H9 (cell line): ENCODE results near the gene RHCE. TPM values are rescaled to one million over a fixed set of nuclear protein-coding genes. Genes with fewer than 3 reads are reported as not detected.

Source experiments
- DNase-seq: peaks from one replicate; pipeline ENCODE4 v3.0.0-alpha.2; 2017
- H2AFZ ChIP-seq: one replicate; pipeline ENCODE4 v1.6.1; 2013; ENCODE audit warnings: mild to moderate bottlenecking, low read length, control low read depth, moderate library complexity
- H2AK5ac ChIP-seq: 2 replicates; pipeline ENCODE4 v1.6.1; 2013; ENCODE audit warnings: low read length, control low read depth, mixed read lengths; ENCODE audit not compliant: insufficient read length
- H2BK120ac ChIP-seq: one replicate; pipeline ENCODE4 v1.6.1; 2013; ENCODE audit warnings: low read depth, mild to moderate bottlenecking, low read length, control low read depth, inconsistent platforms; ENCODE audit not compliant: poor library complexity, severe bottlenecking
- H2BK12ac ChIP-seq: 2 replicates; pipeline ENCODE4 v1.6.1; 2013; ENCODE audit warnings: low read length, control low read depth, mixed read lengths, low read depth; ENCODE audit not compliant: insufficient read length
- H2BK15ac ChIP-seq: 2 replicates; pipeline ENCODE4 v1.6.1; 2013; ENCODE audit warnings: low read depth, low read length, control low read depth
- H2BK20ac ChIP-seq: one replicate; pipeline ENCODE4 v1.6.1; 2013; ENCODE audit warnings: low read depth, mild to moderate bottlenecking, low read length, control low read depth, inconsistent platforms; ENCODE audit not compliant: poor library complexity, severe bottlenecking
- H2BK5ac ChIP-seq: 2 replicates; pipeline ENCODE4 v1.6.1; 2013; ENCODE audit warnings: low read length, control low read depth, mixed read lengths; ENCODE audit not compliant: insufficient read length
- H3K14ac ChIP-seq: 2 replicates; pipeline ENCODE4 v1.6.1; 2013; ENCODE audit warnings: low read length, control low read depth; ENCODE audit not compliant: insufficient read depth
- H3K18ac ChIP-seq: 2 replicates; pipeline ENCODE4 v1.6.1; 2013; ENCODE audit warnings: low read depth, mild to moderate bottlenecking, mixed read lengths, low read length, control low read depth; ENCODE audit not compliant: insufficient read length
- H3K23ac ChIP-seq: 2 replicates; pipeline ENCODE4 v1.6.1; 2013; ENCODE audit warnings: low read length, control low read depth, mixed read lengths, low read depth; ENCODE audit not compliant: insufficient read length
- H3K23me2 ChIP-seq: 2 replicates; pipeline ENCODE4 v1.6.1; 2013; ENCODE audit warnings: low read depth, mild to moderate bottlenecking, mixed read lengths, low read length, control low read depth; ENCODE audit not compliant: insufficient read length, poor library complexity, severe bottlenecking
- H3K27ac ChIP-seq: 2 replicates; pipeline ENCODE4 v1.5.1; 2013; ENCODE audit warnings: low read length, control low read depth, mixed read lengths, low read depth; ENCODE audit not compliant: insufficient read length
- H3K27me3 ChIP-seq: 2 replicates; pipeline ENCODE4 v1.6.1; 2013; ENCODE audit warnings: low read length, control low read depth, inconsistent platforms; ENCODE audit not compliant: insufficient read depth
- H3K4ac ChIP-seq: 2 replicates; pipeline ENCODE4 v1.6.1; 2013; ENCODE audit warnings: low read depth, mild to moderate bottlenecking, control low read depth, inconsistent platforms, low read length, moderate library complexity
- H3K4me1 ChIP-seq: 2 replicates; pipeline ENCODE4 v1.6.1; 2013; ENCODE audit warnings: low read length, control low read depth, inconsistent platforms; ENCODE audit not compliant: insufficient read depth
- H3K4me2 ChIP-seq: 2 replicates; pipeline ENCODE4 v1.6.1; 2013; ENCODE audit warnings: low read length, control low read depth, mixed read lengths; ENCODE audit not compliant: insufficient read length, insufficient read depth
- H3K56ac ChIP-seq: 2 replicates; pipeline ENCODE4 v1.6.1; 2013; ENCODE audit warnings: low read depth, mild to moderate bottlenecking, mixed read lengths, low read length, control low read depth; ENCODE audit not compliant: insufficient read length
- H3K79me1 ChIP-seq: 2 replicates; pipeline ENCODE4 v1.6.1; 2013; ENCODE audit warnings: low read depth, mild to moderate bottlenecking, moderate library complexity, low read length, control low read depth, inconsistent platforms; ENCODE audit not compliant: insufficient read depth, poor library complexity, severe bottlenecking
- H3K79me2 ChIP-seq: 2 replicates; pipeline ENCODE4 v1.6.1; 2013; ENCODE audit warnings: low read length, control low read depth, inconsistent platforms; ENCODE audit not compliant: insufficient read depth
- H3K9ac ChIP-seq: 2 replicates; pipeline ENCODE4 v1.6.1; 2013; ENCODE audit warnings: low read length, control low read depth, mixed read lengths; ENCODE audit not compliant: insufficient read length; ENCODE audit errors: extremely low read depth
- H3K9me3 ChIP-seq: one replicate; pipeline ENCODE4 v1.6.1; 2013; ENCODE audit warnings: low read depth, low read length, inconsistent platforms; ENCODE audit not compliant: control insufficient read depth
- H3T11ph ChIP-seq: one replicate; pipeline ENCODE4 v1.6.1; 2013; ENCODE audit warnings: mild to moderate bottlenecking, low read length, control low read depth, inconsistent platforms
- H4K20me1 ChIP-seq: one replicate; pipeline ENCODE4 v1.6.1; 2013; ENCODE audit not compliant: control insufficient read depth, insufficient read length, insufficient read depth
- H4K5ac ChIP-seq: 2 replicates; pipeline ENCODE4 v1.6.1; 2013; ENCODE audit warnings: low read depth, mild to moderate bottlenecking, mixed read lengths, low read length, control low read depth; ENCODE audit not compliant: insufficient read length
- H4K8ac ChIP-seq: replicated peaks from 2 replicates; pipeline ENCODE4 v1.6.1; 2013; ENCODE audit warnings: low read length, control low read depth, mixed read lengths, low read depth; ENCODE audit not compliant: insufficient read length
- H4K91ac ChIP-seq: 2 replicates; pipeline ENCODE4 v1.6.1; 2013; ENCODE audit warnings: low read depth, mild to moderate bottlenecking, moderate library complexity, mixed read lengths, low read length, control low read depth; ENCODE audit not compliant: insufficient read length
- H3K27ac Mint-ChIP-seq, 3 experiments: 2 replicates in 2 of 3; 3 replicates in 1 of 3; pipeline ENCODE4 v1.8.0; 2020 to 2021; ENCODE audit warnings: mixed read lengths in 3 of 3, mild to moderate bottlenecking in 1 of 3, moderate library complexity in 1 of 3
- H3K27me3 Mint-ChIP-seq: 2 replicates; pipeline ENCODE4 v1.8.0; 2021; ENCODE audit warnings: low read depth, mild to moderate bottlenecking, moderate library complexity, mixed read lengths
- H3K36me3 Mint-ChIP-seq, 3 experiments: 2 replicates in 2 of 3; 3 replicates in 1 of 3; pipeline ENCODE4 v1.8.0; 2020 to 2021; ENCODE audit warnings: low read depth in 3 of 3, mixed read lengths in 3 of 3; ENCODE audit not compliant: insufficient read depth in 1 of 3
- H3K4me1 Mint-ChIP-seq, 2 experiments: 2 replicates each; pipeline ENCODE4 v1.8.0; 2020; ENCODE audit warnings: mixed read lengths in 2 of 2
- H3K4me3 Mint-ChIP-seq, 2 experiments: 2 replicates in 1 of 2; 3 replicates in 1 of 2; pipeline ENCODE4 v1.8.0; 2020 to 2021; ENCODE audit warnings: mild to moderate bottlenecking in 2 of 2, mixed read lengths in 2 of 2, moderate library complexity in 1 of 2
- H3K9me3 Mint-ChIP-seq, 2 experiments: 2 replicates in 1 of 2; 3 replicates in 1 of 2; pipeline ENCODE4 v1.8.0; 2020; ENCODE audit warnings: mild to moderate bottlenecking in 2 of 2, mixed read lengths in 2 of 2, moderate library complexity in 1 of 2
- WGBS: extraction: QIAGEN DNeasy Blood & Tissue Kit; methylation state at CpG from one replicate; pipeline ENCODE4 v1.1.7; 2013; ENCODE audit warnings: missing lambda C conversion rate, low lambda C conversion rate, mixed read lengths; ENCODE audit not compliant: insufficient read length; ENCODE audit errors: extremely low coverage; 5-methylcytosine and 5-hydroxymethylcytosine counted together
- total RNA-seq: library from RNA; stranded (reverse); gene quantifications from 2 replicates; pipeline ENCODE4 v1.2.1, GENCODE V29; 2021
- TF ChIP-seq, protein P1 (sequence below): fragments of 200-600 bp; sonication (generic); conservative IDR thresholded peaks from 3 replicates; pipeline ENCODE4 v1.8.0; 2021; ENCODE audit warnings: antibody characterized with exemption, mild to moderate bottlenecking

Gene RHCE
- total RNA-seq, 1 experiment from 2014 or later: 0.90 TPM

DNA sequence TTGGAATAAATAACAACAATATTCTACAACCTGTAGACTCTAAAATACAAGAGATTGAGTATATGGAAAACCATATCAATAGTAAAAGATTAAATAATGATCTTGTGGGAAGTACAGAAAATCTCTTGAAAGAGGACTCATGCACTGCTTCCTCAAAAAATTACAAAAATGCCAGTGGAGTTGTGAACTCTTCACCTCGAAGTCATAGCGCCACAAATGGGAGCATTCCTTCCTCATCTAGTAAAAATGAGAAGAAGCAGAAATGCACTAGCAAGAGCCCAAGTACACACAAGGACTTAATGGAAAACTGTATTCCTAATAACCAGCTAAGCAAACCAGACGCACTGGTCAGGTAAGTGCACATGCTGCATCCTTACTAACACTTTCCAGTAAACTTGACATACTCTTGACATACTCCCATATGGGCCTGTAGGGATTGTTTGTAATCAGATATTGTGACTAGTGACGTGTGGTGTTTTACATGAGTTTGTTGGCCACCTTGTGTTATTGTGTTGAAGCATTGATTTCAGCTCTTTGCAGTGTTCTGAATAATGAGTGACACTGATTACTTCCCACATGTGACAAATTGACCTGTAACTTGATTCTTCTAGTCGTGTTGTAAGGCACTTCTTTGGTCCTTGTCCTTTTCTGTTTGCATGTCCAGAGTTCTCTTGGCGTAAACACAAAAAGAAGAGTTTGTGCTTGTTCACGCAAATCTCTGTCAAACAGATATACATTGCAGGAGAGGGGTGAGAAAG, 38.1 kb upstream of the RHCE start:
- Histone ChIP-seq H4K8ac (no peak overlapping the region), H3K18ac (no peak overlapping the region)
- no peak overlapping the region for H3K27ac Mint-ChIP-seq

More for the DNA sequence above, 38.1 kb upstream of the RHCE start:
- Histone ChIP-seq H2BK20ac (no peak overlapping the region), H3K9ac (no peak overlapping the region), H2BK15ac (no peak overlapping the region), H4K5ac (no peak overlapping the region), H2BK5ac (no peak overlapping the region), H3K4me2 (no peak overlapping the region), H3K14ac (no peak overlapping the region), H3K79me1 (no peaks in the 10 kb centered on the region), H3K27ac (no peak overlapping the region), H3K9me3 (no peaks in the 10 kb centered on the region), H3K79me2 (no peaks in the 10 kb centered on the region), H2BK120ac (no peak overlapping the region), H3K23ac (no peak overlapping the region), H3K4ac (no peak overlapping the region), H3K23me2 (no peaks in the 10 kb centered on the region), H4K20me1 (no peaks in the 10 kb centered on the region), H3K4me1 (no peaks in the 10 kb centered on the region), H2AFZ (no peak overlapping the region), H2AK5ac (no peak overlapping the region), H3K27me3 (no peaks in the 10 kb centered on the region), H2BK12ac (no peak overlapping the region), H3T11ph (no peak overlapping the region), H3K56ac (no peak overlapping the region), H4K91ac (no peak overlapping the region)
- Mint-ChIP-seq H3K9me3 (no peaks in the 10 kb centered on the region), H3K36me3 (peaks cover 6 to 31% (median 12%) of the 10 kb centered on the region in 3 experiments; a peak in 5 of 7 replicates), H3K4me1 (no peaks in the 10 kb centered on the region), H3K4me3 (no peak overlapping the region), H3K27me3 (no peaks in the 10 kb centered on the region)
- DNase-seq: no peak
- TF ChIP-seq, protein P1, sequence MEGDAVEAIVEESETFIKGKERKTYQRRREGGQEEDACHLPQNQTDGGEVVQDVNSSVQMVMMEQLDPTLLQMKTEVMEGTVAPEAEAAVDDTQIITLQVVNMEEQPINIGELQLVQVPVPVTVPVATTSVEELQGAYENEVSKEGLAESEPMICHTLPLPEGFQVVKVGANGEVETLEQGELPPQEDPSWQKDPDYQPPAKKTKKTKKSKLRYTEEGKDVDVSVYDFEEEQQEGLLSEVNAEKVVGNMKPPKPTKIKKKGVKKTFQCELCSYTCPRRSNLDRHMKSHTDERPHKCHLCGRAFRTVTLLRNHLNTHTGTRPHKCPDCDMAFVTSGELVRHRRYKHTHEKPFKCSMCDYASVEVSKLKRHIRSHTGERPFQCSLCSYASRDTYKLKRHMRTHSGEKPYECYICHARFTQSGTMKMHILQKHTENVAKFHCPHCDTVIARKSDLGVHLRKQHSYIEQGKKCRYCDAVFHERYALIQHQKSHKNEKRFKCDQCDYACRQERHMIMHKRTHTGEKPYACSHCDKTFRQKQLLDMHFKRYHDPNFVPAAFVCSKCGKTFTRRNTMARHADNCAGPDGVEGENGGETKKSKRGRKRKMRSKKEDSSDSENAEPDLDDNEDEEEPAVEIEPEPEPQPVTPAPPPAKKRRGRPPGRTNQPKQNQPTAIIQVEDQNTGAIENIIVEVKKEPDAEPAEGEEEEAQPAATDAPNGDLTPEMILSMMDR: no peak
- WGBS: no CpG with 5 or more reads among the region's 7 CpGs
